ENCODE data around the gene TEX12. TPM values are rescaled to one million over a fixed set of nuclear protein-coding genes. Genes with fewer than 3 reads are reported as not detected.

The TEX12 gene
- total RNA-seq, 1 donor from 2014 or later = not detected

DNA sequence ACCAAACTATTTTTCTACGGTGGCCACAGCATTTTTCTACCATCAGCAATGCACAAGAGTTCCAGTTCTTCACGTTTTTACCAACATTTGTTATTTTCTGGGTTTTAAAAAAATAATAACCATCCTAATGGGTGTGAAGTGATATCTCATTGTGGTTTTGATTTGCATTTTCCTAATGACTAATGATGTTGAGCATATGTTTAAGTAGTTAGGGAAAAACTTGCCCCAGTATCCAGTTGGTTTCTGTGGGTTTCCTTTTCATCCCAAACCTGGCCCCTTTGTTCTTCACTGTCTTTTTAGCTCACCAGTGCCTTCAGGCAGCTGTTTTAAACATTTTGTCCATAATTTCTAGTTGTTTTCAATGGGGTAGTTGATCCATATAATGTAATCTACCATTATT is 44.4 kb downstream of the TEX12 start:
- DNase-seq = no peak
- Mint-ChIP-seq H3K9me3 (no peaks in the 10 kb centered on the region), H3K36me3 (ENCODE audit: low read depth) (no peaks in the 10 kb centered on the region), H3K4me1 (peaks cover 7% of the 10 kb centered on the region), H3K27me3 (no peaks in the 10 kb centered on the region), H3K4me3 (no peak overlapping the region), H3K27ac (no peak overlapping the region)
- intact Hi-C loops (cut with micrococcal nuclease) = loop anchor here (10.0 kb wide), 2 partner anchors 373 to 903 kb away; no protein-coding TSS in a partner anchor
- TF ChIP-seq, protein P1, sequence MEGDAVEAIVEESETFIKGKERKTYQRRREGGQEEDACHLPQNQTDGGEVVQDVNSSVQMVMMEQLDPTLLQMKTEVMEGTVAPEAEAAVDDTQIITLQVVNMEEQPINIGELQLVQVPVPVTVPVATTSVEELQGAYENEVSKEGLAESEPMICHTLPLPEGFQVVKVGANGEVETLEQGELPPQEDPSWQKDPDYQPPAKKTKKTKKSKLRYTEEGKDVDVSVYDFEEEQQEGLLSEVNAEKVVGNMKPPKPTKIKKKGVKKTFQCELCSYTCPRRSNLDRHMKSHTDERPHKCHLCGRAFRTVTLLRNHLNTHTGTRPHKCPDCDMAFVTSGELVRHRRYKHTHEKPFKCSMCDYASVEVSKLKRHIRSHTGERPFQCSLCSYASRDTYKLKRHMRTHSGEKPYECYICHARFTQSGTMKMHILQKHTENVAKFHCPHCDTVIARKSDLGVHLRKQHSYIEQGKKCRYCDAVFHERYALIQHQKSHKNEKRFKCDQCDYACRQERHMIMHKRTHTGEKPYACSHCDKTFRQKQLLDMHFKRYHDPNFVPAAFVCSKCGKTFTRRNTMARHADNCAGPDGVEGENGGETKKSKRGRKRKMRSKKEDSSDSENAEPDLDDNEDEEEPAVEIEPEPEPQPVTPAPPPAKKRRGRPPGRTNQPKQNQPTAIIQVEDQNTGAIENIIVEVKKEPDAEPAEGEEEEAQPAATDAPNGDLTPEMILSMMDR (IDR thresholded peaks at IDR 0.05) = no peak
- no peak for ATAC-seq (ENCODE audit: low read depth)
- CTCF ChIA-PET = interaction anchor here (0.8 to 1.1 kb wide), 3 partner anchors 8 to 69 kb away, joined by 3 to 4 read pairs (median 3); no protein-coding TSS in a partner anchor
- POLR2A ChIA-PET = no interaction called here

DNA sequence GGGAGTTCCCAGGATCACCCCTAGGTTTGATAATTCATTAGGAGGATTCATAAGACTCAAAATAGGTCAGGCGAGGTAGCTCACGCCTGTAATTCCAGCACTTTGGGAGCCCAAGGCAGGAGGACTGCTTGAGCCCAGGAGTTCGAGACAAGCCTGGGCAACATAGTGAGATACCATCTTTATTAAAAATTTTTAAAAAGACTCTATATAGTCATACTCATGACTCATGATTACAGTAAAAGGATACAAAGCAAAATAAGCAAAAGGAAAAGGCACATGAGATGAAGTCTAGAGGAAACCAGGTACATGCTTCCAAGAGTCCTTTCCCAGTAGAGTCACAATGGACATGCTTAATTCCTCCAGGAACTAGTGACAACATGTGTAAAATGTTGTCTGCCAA is 45.1 kb downstream of the TEX12 start:
- DNase-seq (no peak), ATAC-seq (ENCODE audit: low read depth) (no peak)
- no peak overlapping the region for H3K27ac Mint-ChIP-seq
- no peaks in the 10 kb centered on the region for H3K27me3 Mint-ChIP-seq
- TF ChIP-seq, protein P1 (IDR thresholded peaks at IDR 0.05) = no peak
- no peak overlapping the region for H3K4me3 Mint-ChIP-seq
- CTCF ChIA-PET = interaction anchor here (0.8 to 1.1 kb wide), 3 partner anchors 8 to 68 kb away, joined by 3 to 4 read pairs (median 3); no protein-coding TSS in a partner anchor
- H3K36me3 Mint-ChIP-seq (ENCODE audit: low read depth) = no peaks in the 10 kb centered on the region
- intact Hi-C loops (cut with micrococcal nuclease) = loop anchor here (10.0 kb wide), 2 partner anchors 373 to 903 kb away; no protein-coding TSS in a partner anchor
- POLR2A ChIA-PET = no interaction called here
- H3K9me3 Mint-ChIP-seq = no peaks in the 10 kb centered on the region
- H3K4me1 Mint-ChIP-seq = peaks cover 7% of the 10 kb centered on the region

DNA sequence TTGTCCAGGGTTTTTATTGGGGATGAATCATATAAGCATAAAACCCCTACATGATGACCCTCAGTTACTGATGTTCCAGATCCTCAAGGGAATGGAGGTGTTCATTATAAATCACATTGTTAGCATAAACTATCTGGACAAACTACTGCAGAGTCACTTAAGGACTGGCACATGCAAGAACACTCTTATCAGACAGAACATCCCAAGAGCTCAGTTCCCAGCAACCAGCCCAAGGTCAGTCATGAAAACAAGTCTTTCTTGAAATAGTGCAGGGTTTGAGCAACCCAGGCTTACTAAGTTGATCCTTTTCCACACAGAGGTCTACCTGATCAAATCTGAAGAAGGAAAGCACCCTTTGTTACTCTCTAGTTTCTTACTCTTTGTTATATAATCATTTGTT is 45.5 kb downstream of the TEX12 start:
- ChIA-PET POLR2A (no interaction called here), CTCF (interaction anchor here (1.0 kb wide), 1 partner anchor 8 kb away, joined by 3 read pairs; no protein-coding TSS in a partner anchor)
- no peaks in the 10 kb centered on the region for H3K36me3 Mint-ChIP-seq (ENCODE audit: low read depth)
- no peaks in the 10 kb centered on the region for H3K9me3 Mint-ChIP-seq
- H3K4me3 Mint-ChIP-seq = no peak overlapping the region
- no peak overlapping the region for H3K27ac Mint-ChIP-seq
- no peak for DNase-seq
- H3K4me1 Mint-ChIP-seq = peaks cover 7% of the 10 kb centered on the region
- intact Hi-C loops (cut with micrococcal nuclease) = loop anchor here (10.0 kb wide), 2 partner anchors 372 to 902 kb away; no protein-coding TSS in a partner anchor
- no peak for ATAC-seq (ENCODE audit: low read depth)
- no peaks in the 10 kb centered on the region for H3K27me3 Mint-ChIP-seq
- TF ChIP-seq, protein P1 (IDR thresholded peaks at IDR 0.05) = no peak

DNA sequence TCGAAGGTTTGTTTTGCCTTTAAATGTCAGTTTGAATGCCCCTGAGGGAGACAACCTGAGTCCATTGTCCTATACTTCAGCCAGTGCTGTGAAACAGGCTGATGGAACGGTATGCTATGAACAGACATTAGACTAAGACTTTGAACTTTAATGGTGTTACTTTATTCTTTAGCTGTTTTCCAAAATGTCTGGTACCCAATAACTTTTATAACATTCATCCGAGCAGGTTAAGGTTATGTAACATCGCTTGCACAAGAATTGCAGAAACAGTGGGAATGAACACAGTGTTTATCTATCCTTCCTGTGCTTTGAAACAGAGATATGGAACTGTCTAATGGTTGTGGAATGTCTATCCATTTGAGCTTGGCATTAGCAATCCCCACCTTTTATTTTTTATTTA is 46.6 kb downstream of the TEX12 start:
- no peaks in the 10 kb centered on the region for H3K27me3 Mint-ChIP-seq
- no peaks in the 10 kb centered on the region for H3K36me3 Mint-ChIP-seq (ENCODE audit: low read depth)
- ChIA-PET CTCF (interaction anchor here (11.5 kb wide), 1 partner anchor 66 kb away, joined by 166 read pairs; no protein-coding TSS in a partner anchor), POLR2A (no interaction called here)
- H3K4me1 Mint-ChIP-seq = peaks cover 7% of the 10 kb centered on the region
- DNase-seq (no peak), ATAC-seq (ENCODE audit: low read depth) (no peak)
- H3K27ac Mint-ChIP-seq = no peak overlapping the region
- TF ChIP-seq, protein P1 (IDR thresholded peaks at IDR 0.05) = no peak
- intact Hi-C loops (cut with micrococcal nuclease) = loop anchor here (10.0 kb wide), 2 partner anchors 371 to 901 kb away; no protein-coding TSS in a partner anchor
- no peak overlapping the region for H3K4me3 Mint-ChIP-seq
- H3K9me3 Mint-ChIP-seq = no peaks in the 10 kb centered on the region

DNA sequence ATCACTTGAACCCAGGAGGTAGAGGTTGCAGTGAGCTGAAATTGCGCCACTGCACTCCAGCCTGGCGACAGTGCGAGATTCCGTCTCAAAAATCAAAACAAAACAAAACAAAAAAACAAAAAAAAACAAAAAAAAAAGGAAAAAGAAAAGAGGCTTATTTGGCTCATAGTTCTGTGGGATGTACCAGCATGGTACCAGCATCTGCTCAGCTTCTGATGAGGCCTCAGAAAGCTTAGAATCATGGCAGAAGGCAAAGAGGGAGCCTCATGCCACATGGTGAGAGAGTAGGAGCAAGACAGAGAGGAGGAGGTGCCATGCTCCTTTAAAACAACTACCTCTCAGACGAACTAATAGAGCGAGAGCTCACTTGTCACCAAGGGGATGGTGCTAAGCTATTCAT is 48.4 kb downstream of the TEX12 start:
- Mint-ChIP-seq H3K27ac (no peak overlapping the region), H3K36me3 (ENCODE audit: low read depth) (no peaks in the 10 kb centered on the region), H3K4me3 (no peak overlapping the region), H3K27me3 (no peaks in the 10 kb centered on the region), H3K9me3 (no peaks in the 10 kb centered on the region), H3K4me1 (peaks cover 9% of the 10 kb centered on the region)
- POLR2A ChIA-PET = no interaction called here
- DNase-seq = no peak
- intact Hi-C loops (cut with micrococcal nuclease) = loop anchor here (5.0 to 10.0 kb wide), 3 partner anchors 369 to 1092 kb away; no protein-coding TSS in a partner anchor
- CTCF ChIA-PET = interaction anchor here (0.9 to 11.5 kb wide), 2 partner anchors 64 to 338 kb away, joined by 4 to 166 read pairs; no protein-coding TSS in a partner anchor
- TF ChIP-seq, protein P1 (IDR thresholded peaks at IDR 0.05) = no peak
- no peak for ATAC-seq (ENCODE audit: low read depth)

Data from activated B cell treated with CpG ODN at 0.5 μM for 24 hours (primary cell).